Measurements from ENCODE around the gene LTO1. TPM values are rescaled to one million over a fixed set of nuclear protein-coding genes. Genes with fewer than 3 reads are reported as not detected.

Gene LTO1
- total RNA-seq, 3 donors from 2014 or later (not counting 1 experiment from before 2014, with no cell fraction given), result 23.2 to 33.5 (median 25.3) TPM

DNA sequence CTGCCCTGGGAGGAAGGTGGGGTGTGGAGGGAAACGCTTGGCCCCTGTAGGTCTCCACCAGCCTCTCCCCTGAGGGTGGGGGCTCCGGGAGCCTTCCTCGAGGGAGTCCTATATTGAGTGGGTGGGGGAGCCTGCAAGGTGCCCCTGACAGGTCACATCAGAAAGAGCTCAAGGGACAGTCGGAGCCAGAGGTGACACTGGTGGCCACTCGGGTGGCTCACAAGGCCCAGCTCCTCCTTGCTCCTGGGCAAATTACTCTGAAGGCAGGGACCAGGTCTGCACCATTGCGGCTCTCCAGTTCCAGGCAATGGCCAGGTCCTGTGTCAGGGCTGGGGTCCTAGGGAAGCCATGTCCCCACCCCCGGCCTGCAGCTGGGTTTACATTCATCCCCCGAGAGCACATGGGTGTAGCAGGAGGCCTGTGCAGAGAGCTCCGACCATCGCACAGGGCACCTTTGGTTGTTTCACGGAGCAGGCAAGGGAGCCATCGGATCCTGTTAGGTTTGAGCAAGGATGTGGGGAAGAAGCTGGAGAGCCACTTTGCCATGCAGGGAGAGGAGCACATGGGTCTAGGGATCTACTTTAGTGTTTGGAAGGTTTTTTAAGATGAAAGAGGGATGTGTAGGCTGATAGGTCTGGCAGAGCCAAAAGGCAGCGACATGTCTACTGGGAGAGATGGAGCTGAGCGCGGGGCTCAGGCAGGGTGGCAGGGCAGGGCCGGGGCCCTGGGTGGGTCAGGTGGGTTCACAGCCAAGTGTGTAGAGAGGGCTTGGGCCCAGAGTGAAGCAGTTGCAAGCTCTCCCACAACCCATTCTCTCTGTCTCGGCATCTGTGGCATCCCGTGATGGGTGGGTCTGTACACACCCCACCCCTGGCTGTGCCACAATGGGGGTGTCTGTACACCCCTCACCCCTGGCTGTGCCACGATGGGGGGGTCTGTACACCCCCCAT lies 19.4 kb downstream of the LTO1 start:
- DNase-seq (no peak), ATAC-seq (no peak)
- Histone ChIP-seq H3K27ac (ENCODE audit: low read length) (no peak overlapping the region), H3K4me1 (ENCODE audit: control insufficient read depth, insufficient read depth, low read length) (no peaks in the 10 kb centered on the region), H3K9me3 (ENCODE audit: control insufficient read depth, insufficient read depth, low read length) (no peaks in the 10 kb centered on the region), H3K4me3 (ENCODE audit: low read length) (no peak overlapping the region), H3K36me3 (ENCODE audit: control insufficient read depth, insufficient read depth, low read length) (no peaks in the 10 kb centered on the region), H3K27me3 (ENCODE audit: control insufficient read depth, insufficient read depth, low read length) (no peaks in the 10 kb centered on the region)
- Mint-ChIP-seq H3K36me3 (no peaks in the 10 kb centered on the region), H3K27me3 (ENCODE audit: low read depth in 2 of 2) (no peaks in the 10 kb centered on the region), H3K4me3 (no peak overlapping the region), H3K9me3 (no peaks in the 10 kb centered on the region), H3K27ac (no peak overlapping the region), H3K4me1 (no peaks in the 10 kb centered on the region)
- WGBS (ENCODE audit: insufficient coverage), result 91% methylated on average over 19 of the region's 19 CpGs
- TF ChIP-seq, protein P1, sequence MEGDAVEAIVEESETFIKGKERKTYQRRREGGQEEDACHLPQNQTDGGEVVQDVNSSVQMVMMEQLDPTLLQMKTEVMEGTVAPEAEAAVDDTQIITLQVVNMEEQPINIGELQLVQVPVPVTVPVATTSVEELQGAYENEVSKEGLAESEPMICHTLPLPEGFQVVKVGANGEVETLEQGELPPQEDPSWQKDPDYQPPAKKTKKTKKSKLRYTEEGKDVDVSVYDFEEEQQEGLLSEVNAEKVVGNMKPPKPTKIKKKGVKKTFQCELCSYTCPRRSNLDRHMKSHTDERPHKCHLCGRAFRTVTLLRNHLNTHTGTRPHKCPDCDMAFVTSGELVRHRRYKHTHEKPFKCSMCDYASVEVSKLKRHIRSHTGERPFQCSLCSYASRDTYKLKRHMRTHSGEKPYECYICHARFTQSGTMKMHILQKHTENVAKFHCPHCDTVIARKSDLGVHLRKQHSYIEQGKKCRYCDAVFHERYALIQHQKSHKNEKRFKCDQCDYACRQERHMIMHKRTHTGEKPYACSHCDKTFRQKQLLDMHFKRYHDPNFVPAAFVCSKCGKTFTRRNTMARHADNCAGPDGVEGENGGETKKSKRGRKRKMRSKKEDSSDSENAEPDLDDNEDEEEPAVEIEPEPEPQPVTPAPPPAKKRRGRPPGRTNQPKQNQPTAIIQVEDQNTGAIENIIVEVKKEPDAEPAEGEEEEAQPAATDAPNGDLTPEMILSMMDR (IDR thresholded peaks at IDR 0.05), result no peak
- intact Hi-C loops (cut with micrococcal nuclease), result no loop called here

DNA sequence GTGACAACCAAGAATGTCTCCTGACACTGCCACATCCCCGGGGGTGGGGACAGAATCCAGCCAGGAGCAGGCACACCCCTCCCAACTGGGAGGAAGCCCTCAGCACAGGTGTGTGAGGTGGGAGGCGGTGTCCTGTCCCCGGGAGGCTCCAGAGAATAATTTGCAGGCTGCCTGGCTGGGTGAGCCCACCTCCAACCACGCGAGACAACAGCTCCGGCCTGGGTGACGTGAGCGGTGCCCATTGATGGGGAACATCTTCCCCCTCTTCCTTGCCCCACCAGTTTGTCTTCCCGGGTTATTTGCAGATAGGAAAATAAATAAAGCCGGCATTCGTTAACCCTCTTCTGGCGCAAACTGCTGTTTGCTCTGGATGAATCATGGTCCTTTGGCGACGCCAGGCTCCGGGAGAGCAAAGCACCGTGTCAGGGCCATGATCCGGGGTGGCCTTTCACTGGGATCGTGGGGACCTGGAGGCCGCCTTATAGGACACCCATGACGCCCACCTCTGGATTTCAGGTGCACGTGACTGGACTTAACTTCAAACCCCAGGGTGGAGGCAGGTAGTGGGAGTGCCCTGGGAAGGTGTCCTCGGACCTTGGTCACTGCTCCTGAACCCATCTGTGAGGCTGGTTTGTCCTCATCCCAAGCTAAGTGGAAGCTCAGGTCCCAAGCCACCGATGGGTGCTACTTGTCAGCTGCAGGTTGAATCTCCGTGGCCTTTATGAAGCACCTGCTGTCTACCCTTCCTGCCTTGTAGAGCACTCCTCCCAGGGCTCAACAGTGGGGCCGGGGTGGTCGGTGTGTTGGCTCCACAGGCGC lies 20.3 kb downstream of the LTO1 start:
- Histone ChIP-seq H3K36me3 (ENCODE audit: control insufficient read depth, insufficient read depth, low read length) (no peaks in the 10 kb centered on the region), H3K27me3 (ENCODE audit: control insufficient read depth, insufficient read depth, low read length) (no peaks in the 10 kb centered on the region), H3K4me1 (ENCODE audit: control insufficient read depth, insufficient read depth, low read length) (no peaks in the 10 kb centered on the region), H3K9me3 (ENCODE audit: control insufficient read depth, insufficient read depth, low read length) (no peaks in the 10 kb centered on the region), H3K27ac (ENCODE audit: low read length) (no peak overlapping the region), H3K4me3 (ENCODE audit: low read length) (no peak overlapping the region)
- ATAC-seq (no peak), DNase-seq (no peak)
- Mint-ChIP-seq H3K4me1 (no peaks in the 10 kb centered on the region), H3K9me3 (no peaks in the 10 kb centered on the region), H3K4me3 (no peak overlapping the region), H3K27me3 (ENCODE audit: low read depth in 2 of 2) (no peaks in the 10 kb centered on the region), H3K27ac (no peak overlapping the region), H3K36me3 (no peaks in the 10 kb centered on the region)
- TF ChIP-seq, protein P1 (IDR thresholded peaks at IDR 0.05), result no peak
- intact Hi-C loops (cut with micrococcal nuclease), result no loop called here
- 91% methylated on average over 27 of the region's 27 CpGs for WGBS (ENCODE audit: insufficient coverage)

DNA sequence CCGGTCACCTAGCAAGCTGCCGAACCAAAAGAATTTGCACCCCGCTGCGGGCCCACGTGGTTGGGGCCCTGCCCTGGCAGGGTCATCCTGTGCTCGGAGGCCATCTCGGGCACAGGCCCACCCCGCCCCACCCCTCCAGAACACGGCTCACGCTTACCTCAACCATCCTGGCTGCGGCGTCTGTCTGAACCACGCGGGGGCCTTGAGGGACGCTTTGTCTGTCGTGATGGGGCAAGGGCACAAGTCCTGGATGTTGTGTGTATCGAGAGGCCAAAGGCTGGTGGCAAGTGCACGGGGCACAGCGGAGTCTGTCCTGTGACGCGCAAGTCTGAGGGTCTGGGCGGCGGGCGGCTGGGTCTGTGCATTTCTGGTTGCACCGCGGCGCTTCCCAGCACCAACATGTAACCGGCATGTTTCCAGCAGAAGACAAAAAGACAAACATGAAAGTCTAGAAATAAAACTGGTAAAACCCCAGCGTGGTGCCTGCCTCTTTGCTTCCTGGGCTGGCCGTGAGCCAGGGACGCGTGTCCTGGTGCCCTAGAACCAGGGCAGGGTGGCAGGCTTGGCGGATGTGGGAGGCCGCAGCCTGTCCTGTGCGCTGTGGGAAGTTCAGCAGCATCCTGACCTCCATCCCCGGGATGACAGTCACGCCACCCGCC lies 21.0 kb downstream of the LTO1 start:
- H3K27me3 Mint-ChIP-seq (ENCODE audit: low read depth in 2 of 2), result no peaks in the 10 kb centered on the region
- no peaks in the 10 kb centered on the region for H3K9me3 Mint-ChIP-seq
- H3K27me3 ChIP-seq (ENCODE audit: control insufficient read depth, insufficient read depth, low read length), result no peaks in the 10 kb centered on the region
- no peaks in the 10 kb centered on the region for H3K4me1 Mint-ChIP-seq
- no peaks in the 10 kb centered on the region for H3K4me1 ChIP-seq (ENCODE audit: control insufficient read depth, insufficient read depth, low read length)
- ATAC-seq (no peak), DNase-seq (no peak)
- H3K27ac Mint-ChIP-seq, result no peak overlapping the region
- no peaks in the 10 kb centered on the region for H3K36me3 Mint-ChIP-seq
- H3K27ac ChIP-seq (ENCODE audit: low read length), result no peak overlapping the region
- WGBS (ENCODE audit: insufficient coverage), result 90% methylated on average over 38 of the region's 38 CpGs
- intact Hi-C loops (cut with micrococcal nuclease), result no loop called here
- H3K4me3 ChIP-seq (ENCODE audit: low read length), result no peak overlapping the region
- TF ChIP-seq, protein P1 (IDR thresholded peaks at IDR 0.05), result no peak
- no peaks in the 10 kb centered on the region for H3K9me3 ChIP-seq (ENCODE audit: control insufficient read depth, insufficient read depth, low read length)
- no peaks in the 10 kb centered on the region for H3K36me3 ChIP-seq (ENCODE audit: control insufficient read depth, insufficient read depth, low read length)
- H3K4me3 Mint-ChIP-seq, result no peak overlapping the region

All from natural killer cell (primary cell).